Activated CD8-positive, alpha-beta T cell treated with anti-CD3 and anti-CD28 coated beads for 36 hours (primary cell): Measurements from ENCODE around the gene ZSCAN12. TPM values are rescaled to one million over a fixed set of nuclear protein-coding genes. Genes with fewer than 3 reads are reported as not detected.
"Not testable (repeated sequence)": the region's sequence is repeated elsewhere in the genome, so short reads cannot be mapped to it uniquely, and the experiment has no call there.

Source experiments
- ATAC-seq: fragments of 200-7000 bp; cut with Tn5 transposase; one replicate; pipeline ENCODE4 v1.10.0; 2021; ENCODE audit warnings: mild to moderate bottlenecking, moderate library complexity
- CTCF ChIA-PET: fragments of 350-600 bp; sonication (Branson Sonifier 250); formaldehyde crosslinking; loops from one replicate; lab custom pipeline; 2021; ENCODE audit warnings: antibody characterized with exemption; lab: Charles Lee
- POLR2A ChIA-PET: fragments of 350-600 bp; sonication (Branson Sonifier 250); formaldehyde crosslinking; loops from one replicate; lab custom pipeline; 2021; ENCODE audit warnings: antibody characterized with exemption; lab: Charles Lee
- DNase-seq: peaks from one replicate; pipeline ENCODE4 v3.0.0-alpha.2; 2020
- H3K27ac Mint-ChIP-seq: one replicate; pipeline ENCODE4 v1.8.0; 2021; ENCODE audit warnings: mild to moderate bottlenecking, mixed read lengths
- H3K27me3 Mint-ChIP-seq: one replicate; pipeline ENCODE4 v1.8.0; 2021; ENCODE audit warnings: mixed read lengths
- H3K36me3 Mint-ChIP-seq: one replicate; pipeline ENCODE4 v1.8.0; 2021; ENCODE audit warnings: low read depth, mixed read lengths
- H3K4me1 Mint-ChIP-seq: one replicate; pipeline ENCODE4 v1.8.0; 2021; ENCODE audit warnings: low read depth, mixed read lengths
- H3K4me3 Mint-ChIP-seq: one replicate; pipeline ENCODE4 v1.8.0; 2021; ENCODE audit warnings: mild to moderate bottlenecking, moderate library complexity, mixed read lengths
- H3K9me3 Mint-ChIP-seq: one replicate; pipeline ENCODE4 v1.8.0; 2021; ENCODE audit warnings: mixed read lengths
- intact Hi-C: fragments of 100-400 bp; cut with micrococcal nuclease; formaldehyde crosslinking; loops from one replicate; pipeline ENCODE4 v1.10.0; 2022
- total RNA-seq, 2 experiments: library from RNA; stranded (reverse); gene quantifications; one replicate each; pipeline ENCODE4 v1.2.3, GENCODE V29; 2021
- TF ChIP-seq, protein P1 (sequence below): fragments of 200-600 bp; IDR thresholded peaks from one replicate; pipeline ENCODE4 v1.8.0; 2022; ENCODE audit warnings: antibody characterized with exemption, mild to moderate bottlenecking

Gene ZSCAN12
- 1 to 10 TPM; 7.1 to 7.4 TPM for total RNA-seq

DNA sequence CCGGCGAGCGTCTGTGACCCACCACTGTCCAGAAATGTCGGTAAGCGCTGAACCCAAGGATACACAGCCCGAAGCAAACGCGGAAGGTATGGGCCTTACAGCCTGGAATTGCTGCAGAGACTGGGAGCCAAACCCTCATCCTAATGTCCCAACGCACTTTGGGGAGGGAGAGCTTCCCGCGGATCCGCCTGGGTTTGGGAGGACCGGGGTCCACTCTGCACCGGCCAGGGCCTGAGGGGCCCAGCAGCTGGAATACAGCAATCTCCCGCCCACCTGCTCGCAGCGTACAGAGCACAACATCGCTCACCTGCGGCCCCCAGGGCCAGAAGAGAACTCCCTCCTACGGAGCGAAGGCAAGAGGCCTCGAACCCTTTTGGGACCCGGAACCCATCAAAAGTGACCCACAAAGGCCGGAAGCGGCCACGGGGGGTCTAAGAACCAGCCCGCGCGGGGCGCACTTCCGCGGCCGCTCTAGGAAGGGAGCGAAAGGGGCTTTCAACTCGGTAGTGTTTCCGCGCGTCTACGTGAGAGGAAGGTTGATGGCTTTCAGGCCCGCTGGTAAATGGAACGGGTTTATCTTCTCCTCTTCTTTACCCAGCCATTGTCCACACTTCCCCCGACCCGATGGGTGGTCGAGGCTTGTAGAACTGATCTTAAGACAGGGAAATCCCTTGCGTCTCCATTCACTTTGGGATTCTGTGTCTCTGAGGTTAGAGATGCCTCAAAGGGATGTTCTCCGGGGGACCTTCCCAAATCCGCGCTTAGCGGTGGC, at the start of gene ZSCAN12:
Gene ZSCAN12, minus strand, starts transcription at position 398 of the 772 bp plus-strand sequence. CDS start 1,342 bp downstream, outside the sequence.
- H3K27ac Mint-ChIP-seq: peak within 1 kb of the TSS; percentile 96
- H3K27me3 Mint-ChIP-seq: peaks cover 25% of the 10 kb centered on the region
- H3K9me3 Mint-ChIP-seq: no peaks in the 10 kb centered on the region
- ATAC-seq (peak; percentile 96), DNase-seq (peak; percentile 94)
- POLR2A ChIA-PET: interaction anchor here (0.7 to 1.3 kb wide), 5 partner anchors 9 to 258 kb away, joined by 3 to 4 read pairs (median 3); partner anchors contain the start of gene ZKSCAN8
- intact Hi-C loops: loop anchor here (5.0 kb wide), 1 partner anchor 43 kb away; the partner anchor contains the start of gene ZSCAN23
- H3K36me3 Mint-ChIP-seq: peaks cover 37% of the 10 kb centered on the region
- CTCF ChIA-PET: interaction anchor here (1.0 kb wide), 1 partner anchor 43 kb away, joined by 3 read pairs; no protein-coding TSS in a partner anchor
- TF ChIP-seq, protein P1, sequence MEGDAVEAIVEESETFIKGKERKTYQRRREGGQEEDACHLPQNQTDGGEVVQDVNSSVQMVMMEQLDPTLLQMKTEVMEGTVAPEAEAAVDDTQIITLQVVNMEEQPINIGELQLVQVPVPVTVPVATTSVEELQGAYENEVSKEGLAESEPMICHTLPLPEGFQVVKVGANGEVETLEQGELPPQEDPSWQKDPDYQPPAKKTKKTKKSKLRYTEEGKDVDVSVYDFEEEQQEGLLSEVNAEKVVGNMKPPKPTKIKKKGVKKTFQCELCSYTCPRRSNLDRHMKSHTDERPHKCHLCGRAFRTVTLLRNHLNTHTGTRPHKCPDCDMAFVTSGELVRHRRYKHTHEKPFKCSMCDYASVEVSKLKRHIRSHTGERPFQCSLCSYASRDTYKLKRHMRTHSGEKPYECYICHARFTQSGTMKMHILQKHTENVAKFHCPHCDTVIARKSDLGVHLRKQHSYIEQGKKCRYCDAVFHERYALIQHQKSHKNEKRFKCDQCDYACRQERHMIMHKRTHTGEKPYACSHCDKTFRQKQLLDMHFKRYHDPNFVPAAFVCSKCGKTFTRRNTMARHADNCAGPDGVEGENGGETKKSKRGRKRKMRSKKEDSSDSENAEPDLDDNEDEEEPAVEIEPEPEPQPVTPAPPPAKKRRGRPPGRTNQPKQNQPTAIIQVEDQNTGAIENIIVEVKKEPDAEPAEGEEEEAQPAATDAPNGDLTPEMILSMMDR: peak; percentile 63
- peak within 1 kb of the TSS; percentile 91 for H3K4me3 Mint-ChIP-seq
- H3K4me1 Mint-ChIP-seq: peaks cover 42% of the 10 kb centered on the region

DNA sequence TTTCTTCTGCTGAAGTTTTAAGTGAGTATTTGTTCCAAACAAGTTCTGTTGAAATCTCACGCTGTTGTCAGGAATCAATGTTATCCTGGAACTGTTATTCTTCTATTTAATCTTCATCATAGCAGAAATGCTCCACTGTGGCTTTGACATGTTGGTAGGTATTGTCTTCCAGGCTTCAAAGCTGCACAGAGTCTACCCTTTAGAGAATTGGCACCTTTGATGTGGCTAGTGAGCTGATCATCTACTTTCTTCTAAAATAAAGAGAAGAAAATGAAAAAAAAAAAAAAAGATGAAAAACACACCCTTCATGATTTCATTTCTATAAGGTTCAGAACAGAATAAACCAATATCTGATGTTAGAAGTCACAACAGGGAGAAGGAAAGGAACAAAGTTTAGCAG, 49.5 kb upstream of the ZSCAN12 start:
- ChIA-PET CTCF (interaction anchor here (1.0 kb wide), 1 partner anchor 38 kb away, joined by 3 read pairs; no protein-coding TSS in a partner anchor), POLR2A (no interaction called here)
- DNase-seq: no peak
- ATAC-seq: peak; percentile 38
- peaks cover 29% of the 10 kb centered on the region for H3K27me3 Mint-ChIP-seq
- no peak overlapping the region for H3K4me3 Mint-ChIP-seq
- peaks cover 22% of the 10 kb centered on the region for H3K4me1 Mint-ChIP-seq
- TF ChIP-seq, protein P1: no peak
- peaks cover 12% of the 10 kb centered on the region for H3K36me3 Mint-ChIP-seq
- H3K9me3 Mint-ChIP-seq: peaks cover 10% of the 10 kb centered on the region
- intact Hi-C loops: no loop called here
- H3K27ac Mint-ChIP-seq: no peak overlapping the region

DNA sequence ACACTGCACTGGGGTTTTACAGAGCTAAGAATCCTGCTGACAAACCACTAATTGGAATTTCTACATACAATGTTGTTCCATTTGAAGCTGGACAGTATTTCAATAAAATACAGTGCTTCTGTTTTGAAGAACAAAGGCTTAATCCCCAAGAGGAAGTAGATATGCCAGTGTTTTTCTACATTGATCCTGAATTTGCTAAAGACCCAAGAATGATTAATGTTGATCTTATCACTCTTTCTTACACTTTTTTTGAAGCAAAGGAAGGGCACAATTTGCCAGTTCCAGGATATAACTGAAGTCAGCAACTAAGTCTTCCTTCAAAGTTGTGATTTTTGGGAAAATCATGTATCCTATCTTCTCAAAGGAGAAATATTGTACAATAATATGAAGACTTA, 48.0 kb upstream of the ZSCAN12 start:
- H3K4me1 Mint-ChIP-seq: peaks cover 36% of the 10 kb centered on the region
- POLR2A ChIA-PET: interaction anchor here (1.0 to 1.3 kb wide), 3 partner anchors 27 to 65 kb away, joined by 3 read pairs; no protein-coding TSS in a partner anchor
- H3K9me3 Mint-ChIP-seq, H3K27ac Mint-ChIP-seq, ATAC-seq, intact Hi-C loops, CTCF ChIA-PET, DNase-seq: not testable (repeated sequence)
- H3K27me3 Mint-ChIP-seq: peaks cover 28% of the 10 kb centered on the region
- H3K36me3 Mint-ChIP-seq: peaks cover 22% of the 10 kb centered on the region
- peak overlapping the region; percentile 72 for H3K4me3 Mint-ChIP-seq

DNA sequence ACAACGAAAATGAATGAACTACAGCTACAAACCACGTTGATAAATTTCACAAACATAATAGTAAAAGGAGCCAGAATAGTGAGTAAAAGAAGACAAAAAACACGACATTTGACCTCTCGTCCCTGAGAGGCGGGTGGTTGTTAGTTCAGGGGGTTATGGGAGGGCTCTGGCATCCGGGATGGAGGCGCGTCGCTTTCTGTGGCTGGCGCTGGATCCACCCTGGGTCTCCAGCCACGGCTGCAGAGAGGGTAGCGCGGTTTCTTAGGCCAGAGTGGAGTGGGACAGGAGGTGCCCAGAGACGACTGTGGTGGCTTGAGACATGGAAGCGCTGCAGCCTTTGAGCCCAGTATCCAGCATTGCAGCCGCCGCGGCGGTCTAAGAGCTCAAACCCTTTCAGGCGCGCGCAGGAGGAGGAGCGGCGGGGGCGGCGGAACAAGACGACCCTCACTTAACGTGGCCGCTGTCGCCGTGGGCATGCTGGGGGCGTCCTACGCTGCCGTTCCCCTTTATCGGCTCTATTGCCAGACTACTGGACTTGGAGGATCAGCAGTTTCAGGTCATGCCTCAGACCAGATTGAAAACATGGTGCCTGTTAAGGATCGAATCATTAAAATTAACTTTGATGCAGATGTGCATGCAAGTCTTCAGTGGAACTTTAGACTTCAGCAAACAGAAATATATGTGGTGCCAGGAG, 47.4 kb upstream of the ZSCAN12 start:
- Mint-ChIP-seq H3K4me1 (peaks cover 36% of the 10 kb centered on the region), H3K9me3 (peaks cover 10% of the 10 kb centered on the region), H3K4me3 (peak overlapping the region; percentile 72), H3K36me3 (peaks cover 22% of the 10 kb centered on the region), H3K27me3 (peaks cover 29% of the 10 kb centered on the region), H3K27ac (peak overlapping the region; percentile 32)
- TF ChIP-seq, protein P1: no peak
- no peak for ATAC-seq
- POLR2A ChIA-PET: interaction anchor here (1.0 to 1.3 kb wide), 3 partner anchors 28 to 65 kb away, joined by 3 read pairs; no protein-coding TSS in a partner anchor
- CTCF ChIA-PET: no interaction called here
- DNase-seq: peak; percentile 42
- intact Hi-C loops: no loop called here

DNA sequence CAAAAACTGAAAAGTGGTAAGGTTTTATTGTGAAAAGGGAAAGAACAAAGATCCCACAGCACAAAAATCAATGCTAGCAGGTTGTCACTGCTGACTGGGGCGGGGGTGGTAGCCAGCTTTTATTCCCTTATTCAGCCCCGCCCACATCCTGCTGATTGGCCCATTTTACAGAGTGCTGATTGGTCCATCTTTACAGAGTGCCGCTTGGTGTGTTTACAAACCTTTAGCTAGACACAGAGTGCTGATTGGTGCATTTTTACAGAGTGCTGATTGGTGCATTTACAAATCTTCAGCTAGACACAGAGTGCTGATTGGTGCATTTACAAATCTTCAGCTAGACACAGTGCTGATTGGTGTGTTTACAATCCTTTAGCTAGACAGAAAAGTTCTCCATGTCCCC, 45.2 kb upstream of the ZSCAN12 start:
- Mint-ChIP-seq H3K36me3 (peaks cover 22% of the 10 kb centered on the region), H3K27me3 (peaks cover 29% of the 10 kb centered on the region), H3K4me1 (peaks cover 36% of the 10 kb centered on the region), H3K27ac (peak overlapping the region; percentile 70), H3K4me3 (peak overlapping the region; percentile 44)
- POLR2A ChIA-PET, H3K9me3 Mint-ChIP-seq: not testable (repeated sequence)
- CTCF ChIA-PET: interaction anchor here (1.2 kb wide), 1 partner anchor 19 kb away, joined by 3 read pairs; no protein-coding TSS in a partner anchor
- ATAC-seq: peak; percentile 16
- DNase-seq: peak; percentile 67
- intact Hi-C loops: loop anchor here (5.0 kb wide), 1 partner anchor 42 kb away; no protein-coding TSS in a partner anchor
